COLO668 (cell line): ENCODE results near the gene ABHD12.
"Not testable (repeated sequence)": the region's sequence is repeated elsewhere in the genome, so short reads cannot be mapped to it uniquely, and the experiment has no call there.

ENCODE experiments used
- DNase-seq: peaks from one replicate; lab custom pipeline; 2025; ENCODE audit not compliant: unreplicated experiment; lab: John Stamatoyannopoulos, UW

The ABHD12 gene

DNA sequence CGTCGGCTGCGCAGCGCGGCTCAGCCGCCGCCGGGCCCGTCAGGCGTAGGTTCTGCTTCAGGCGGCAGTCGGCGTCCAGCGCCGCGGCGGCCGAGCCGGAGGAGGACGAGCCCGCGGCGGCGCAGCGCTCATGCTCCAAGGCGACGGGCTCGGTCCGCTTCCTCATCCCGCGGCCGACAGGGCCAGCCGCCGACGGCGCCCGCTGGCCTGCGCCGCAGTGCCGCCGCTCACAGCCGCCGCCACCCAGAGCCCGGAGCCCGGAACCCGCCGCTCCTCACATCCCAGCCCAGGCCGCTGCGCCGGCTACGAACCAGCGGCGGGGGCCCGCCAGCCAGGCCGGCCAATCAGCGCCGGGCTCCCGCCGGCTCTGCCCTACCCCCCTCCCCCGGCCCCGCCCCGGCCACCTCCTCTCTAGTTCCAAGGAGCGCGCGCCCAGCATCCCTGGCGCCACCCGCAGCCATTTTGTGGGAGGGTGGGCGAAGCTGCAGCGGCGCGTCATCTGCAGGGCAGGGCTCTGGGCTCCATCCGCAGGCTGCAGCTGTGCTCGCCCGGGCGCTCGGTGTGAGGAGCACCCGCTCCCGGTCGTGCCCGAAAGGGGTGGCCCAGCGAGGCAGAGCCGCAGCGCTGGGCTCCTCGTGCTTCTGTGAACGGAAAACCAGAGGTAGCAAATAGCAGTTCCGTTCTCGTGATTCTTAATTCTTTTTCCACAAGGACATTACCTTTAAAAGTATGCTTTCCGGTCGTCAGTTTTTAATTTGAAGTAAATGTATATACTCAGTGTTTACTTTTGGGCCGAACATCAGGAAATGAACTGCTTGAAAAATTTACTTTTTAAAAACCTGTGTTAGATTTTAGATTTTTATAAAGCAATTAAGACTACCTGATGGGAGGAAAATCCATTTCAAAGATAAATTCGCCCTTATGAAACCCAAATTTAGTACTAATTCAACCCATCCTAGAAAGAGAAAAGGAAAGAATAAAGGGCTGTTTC lies at the start of gene ABHD12:
Gene ABHD12 (minus strand): TSS at position 298 of the 991 bp plus-strand sequence. CDS start 132 bp downstream, at position 166.
- DNase-seq, result peak; percentile 99

DNA sequence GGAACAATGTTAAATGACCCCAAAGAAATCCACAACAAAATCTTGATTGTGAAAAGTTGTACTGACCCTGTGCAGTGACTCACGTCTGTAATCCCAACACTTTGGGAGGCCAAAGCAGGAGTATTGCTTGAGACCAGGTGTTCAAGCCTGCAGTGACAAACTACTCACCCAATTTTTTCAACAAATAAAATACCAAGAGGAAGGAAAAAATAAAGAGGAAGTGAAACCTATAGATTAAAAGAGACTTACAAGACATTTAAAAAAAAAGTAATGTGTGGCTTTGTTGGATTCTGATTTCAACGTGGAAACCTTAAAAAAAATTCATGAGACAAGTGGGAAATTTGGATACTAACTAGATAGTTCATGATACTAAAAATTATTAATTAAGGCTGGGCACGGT lies 48.7 kb upstream of the ABHD12 start:
- DNase-seq, result no peak

DNA sequence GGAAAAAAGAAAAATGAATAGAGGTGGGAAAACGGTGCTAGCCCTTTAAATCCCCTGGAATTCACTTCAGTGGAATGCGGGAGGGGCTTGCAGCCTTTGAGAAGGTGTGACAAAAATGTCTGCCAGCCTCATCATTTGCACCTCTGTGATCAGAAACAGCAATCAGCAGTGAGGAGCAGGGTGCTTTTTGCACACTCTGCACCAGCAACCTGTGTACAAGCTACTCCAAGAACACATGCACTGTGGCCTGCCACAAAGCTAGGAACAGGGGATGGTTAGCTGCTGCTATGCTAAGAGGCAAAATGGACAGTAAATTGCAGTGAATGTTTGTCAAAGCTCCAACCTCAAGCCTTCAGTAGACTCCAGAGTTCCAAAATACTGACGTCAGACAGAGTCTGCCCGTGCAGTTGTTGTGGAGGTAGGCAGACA lies 46.5 kb upstream of the ABHD12 start:
- DNase-seq, result no peak

DNA sequence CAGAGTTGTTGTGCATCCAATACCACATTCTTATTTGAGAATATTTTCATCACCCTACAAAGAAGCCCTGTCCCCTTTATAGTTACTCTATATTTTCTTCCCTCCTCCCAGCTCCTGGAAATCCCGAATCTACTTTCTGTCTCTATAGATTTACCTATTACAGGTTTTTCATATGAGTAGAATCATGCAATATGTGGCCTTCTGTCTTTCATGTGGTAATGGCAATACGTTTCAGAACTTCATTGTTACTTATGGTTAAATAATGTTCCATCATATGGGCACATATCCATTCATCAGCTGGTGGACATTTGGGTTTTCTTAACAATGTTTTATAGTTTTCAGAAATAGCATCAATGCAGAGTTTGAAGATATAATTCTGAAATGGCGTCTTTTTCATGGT lies 33.9 kb upstream of the ABHD12 start:
- no peak for DNase-seq

DNA sequence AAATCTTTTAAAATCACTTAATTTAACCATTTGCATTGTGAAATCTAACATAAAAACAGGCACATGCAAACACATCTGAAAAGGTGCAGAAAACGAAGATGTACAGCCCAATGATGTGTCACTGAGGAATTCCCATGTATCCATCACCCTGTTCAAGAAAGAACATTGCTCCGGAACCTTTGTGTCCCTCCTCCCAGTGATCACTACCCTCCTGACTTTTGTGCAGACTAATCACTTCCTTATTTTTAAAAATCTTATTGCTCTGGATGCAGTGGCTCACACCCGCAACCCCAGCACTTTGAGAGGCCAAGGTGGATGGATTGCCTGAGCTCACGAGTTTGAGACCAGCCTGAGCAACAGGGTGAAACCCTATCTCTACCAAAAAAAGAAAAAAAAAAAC lies 31.4 kb upstream of the ABHD12 start:
- no peak for DNase-seq

DNA sequence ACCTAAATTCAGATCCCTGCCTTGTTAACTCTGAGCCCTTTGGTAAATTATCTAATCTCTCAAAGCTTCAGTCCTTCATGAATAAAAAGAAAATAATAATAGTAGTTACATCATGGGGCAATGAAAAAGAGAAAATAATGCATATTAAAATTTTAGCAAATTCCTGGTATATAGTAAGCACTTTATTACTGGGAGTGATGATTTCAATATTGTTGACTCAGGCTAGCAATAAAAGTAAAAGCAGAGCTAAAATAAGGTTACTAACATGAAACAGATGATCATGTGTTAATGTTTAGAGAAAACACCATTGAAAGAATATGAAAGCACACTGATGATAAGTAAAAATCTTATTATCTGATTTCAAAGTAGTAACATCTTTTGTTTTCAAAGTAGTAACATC lies 30.5 kb upstream of the ABHD12 start:
- DNase-seq, result no peak

DNA sequence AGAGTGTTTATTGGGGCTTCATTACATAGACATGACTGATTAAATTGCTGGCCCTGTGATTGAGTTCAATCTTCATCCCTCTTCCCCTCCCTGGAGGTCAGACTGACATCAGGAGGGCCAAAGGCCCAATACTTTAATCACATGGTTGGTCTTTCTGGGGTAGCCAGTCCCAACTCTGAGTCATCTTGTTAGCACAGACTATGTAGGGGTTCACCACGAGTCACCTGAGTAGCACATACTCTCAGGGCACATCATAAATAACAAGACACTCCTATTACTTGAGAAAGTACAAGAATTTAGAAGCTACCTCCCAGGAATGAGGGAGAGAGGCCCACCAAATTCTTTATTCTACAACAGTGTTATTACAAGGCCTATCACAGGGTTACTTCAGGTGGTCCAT lies 28.1 kb upstream of the ABHD12 start:
- no peak for DNase-seq

DNA sequence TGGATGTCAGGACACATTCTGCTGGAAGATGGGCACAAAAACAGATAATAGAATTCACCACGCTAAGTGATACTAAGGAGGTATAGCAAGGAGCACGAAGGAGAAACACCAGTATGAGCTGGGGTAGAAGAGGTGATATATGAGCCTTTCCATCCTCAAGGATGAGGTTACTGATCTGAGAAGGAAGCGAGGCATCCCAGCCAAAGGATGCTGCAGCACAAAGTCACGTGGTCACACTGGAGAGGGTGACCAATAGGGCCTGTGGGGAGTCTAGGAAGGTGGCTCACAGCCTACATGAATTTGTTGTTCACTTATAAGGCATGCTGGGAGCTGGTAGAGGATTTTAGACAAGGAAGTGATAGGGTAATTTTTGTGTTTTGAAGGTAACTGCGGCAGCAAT lies 18.3 kb upstream of the ABHD12 start:
- DNase-seq, result no peak

DNA sequence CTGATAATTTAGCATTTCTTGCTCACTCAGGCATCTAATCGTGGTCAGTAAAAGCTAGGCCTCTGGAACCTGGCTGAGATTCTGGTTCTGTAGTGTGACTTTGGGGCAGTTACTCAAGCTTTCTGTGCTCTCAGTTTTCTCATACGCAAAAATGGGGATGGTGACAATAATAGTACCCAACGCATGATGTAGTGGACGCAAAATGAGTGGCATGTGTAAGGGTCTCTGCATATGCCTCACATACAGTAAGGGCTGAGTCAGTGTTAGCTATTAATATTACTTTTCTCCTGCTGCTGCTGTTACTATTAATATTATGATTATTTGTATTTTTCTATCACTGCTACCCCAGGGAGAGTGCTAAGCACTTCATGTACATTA lies 17.5 kb upstream of the ABHD12 start:
- no peak for DNase-seq

DNA sequence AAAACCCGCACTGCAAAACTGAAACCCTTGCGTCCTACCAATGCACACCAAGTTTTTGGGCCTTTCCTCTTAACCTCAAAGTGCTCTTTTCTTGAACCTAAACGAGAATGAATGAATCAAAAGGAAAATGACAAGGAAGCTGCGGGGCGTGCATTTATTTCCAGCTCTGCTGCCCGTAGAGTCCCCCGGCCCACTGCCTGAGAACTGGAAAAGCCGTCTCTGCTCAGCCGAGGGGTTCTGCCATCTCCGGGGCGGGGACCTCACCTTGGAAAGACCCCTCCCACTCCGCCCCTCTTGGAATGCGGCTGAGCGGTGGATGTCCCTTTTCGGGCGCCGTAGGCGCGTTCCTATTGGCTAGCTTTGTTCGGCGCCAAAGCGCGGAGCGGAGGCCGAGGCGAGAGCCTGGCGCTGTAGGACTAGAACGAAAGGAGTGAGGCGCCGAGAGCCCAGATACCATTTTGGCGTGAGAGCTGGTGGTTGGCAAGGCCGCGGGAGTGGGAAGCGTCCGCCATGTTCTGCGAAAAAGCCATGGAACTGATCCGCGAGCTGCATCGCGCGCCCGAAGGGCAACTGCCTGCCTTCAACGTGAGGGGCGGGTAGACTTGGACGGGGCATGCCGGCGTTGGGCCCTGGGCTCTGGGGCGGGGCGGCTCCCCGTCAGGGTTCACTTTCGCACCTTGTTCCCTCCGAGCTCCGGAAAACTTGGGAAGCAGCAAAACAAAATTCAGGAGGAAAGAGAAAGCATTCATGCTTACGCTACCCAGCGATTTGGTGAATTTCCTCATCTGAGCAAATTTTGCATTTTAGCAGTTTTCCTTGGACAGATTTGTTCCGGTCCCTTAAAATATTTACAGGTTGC lies 16.9 kb upstream of the ABHD12 start, which contains the start of gene GINS1:
Gene GINS1 (plus strand): TSS at position 363 of the 859 bp plus-strand sequence. CDS start 148 bp downstream, at position 511.
- DNase-seq, result peak; percentile 96

DNA sequence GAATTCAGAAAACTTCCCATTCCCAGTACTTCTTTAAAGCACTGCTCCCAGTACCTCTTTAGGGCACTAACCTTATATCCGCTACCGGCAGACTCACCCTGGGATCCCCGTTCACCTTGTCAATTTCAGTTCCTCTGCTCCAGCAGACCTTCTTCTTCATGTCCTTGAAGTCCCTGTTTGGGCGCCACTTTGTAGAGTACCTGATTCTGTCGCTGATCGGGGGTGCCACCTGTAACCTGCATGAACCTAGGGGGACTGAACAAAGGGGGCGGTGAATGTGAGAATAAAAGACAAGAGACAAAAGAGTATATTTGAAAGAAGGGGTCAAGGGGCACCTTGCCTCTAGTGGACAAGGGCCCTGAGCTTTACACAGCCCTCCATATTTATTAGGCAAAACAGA lies 11.9 kb upstream of the ABHD12 start:
- no peak for DNase-seq

DNA sequence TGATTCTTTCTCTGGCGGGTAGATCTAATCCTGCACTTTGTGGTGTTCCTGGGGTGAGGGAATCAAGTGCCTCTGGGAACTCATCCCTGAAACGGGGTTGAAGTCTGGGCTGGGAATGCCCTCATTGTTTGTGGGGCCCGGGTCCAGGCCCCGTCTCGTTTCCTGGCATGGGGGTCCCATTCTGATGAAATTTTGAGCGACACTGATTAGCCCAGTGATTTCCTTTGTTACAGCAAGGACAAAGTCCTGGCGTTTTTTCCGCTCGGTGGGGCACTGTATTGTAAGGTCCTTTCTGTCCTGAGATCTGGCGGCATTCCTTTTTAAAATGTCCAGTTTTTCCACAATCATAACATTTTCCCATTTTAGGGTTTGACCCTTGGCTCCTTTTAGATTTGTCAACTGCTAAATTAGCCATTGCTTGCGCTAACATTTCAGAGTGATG lies 9.7 kb upstream of the ABHD12 start:
- DNase-seq, result not testable (repeated sequence)

DNA sequence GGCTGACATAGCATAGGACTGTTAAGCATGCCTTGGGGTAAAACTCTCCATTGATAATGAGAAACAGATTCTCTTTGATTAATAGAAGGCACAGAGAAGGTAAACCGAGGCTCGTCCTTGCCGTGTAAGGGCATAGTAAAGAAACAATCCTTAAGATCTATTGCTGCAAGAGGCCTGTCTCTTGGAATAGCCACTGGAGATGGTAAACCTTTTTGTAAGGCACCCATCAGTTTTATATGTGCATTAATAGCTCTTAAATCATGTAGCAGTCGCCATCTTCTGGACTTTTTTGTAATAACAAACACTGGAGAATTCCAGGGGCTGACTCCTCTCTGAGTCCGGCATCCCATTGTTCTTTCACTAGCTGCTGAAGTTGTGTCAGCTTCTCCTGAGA lies 8.4 kb upstream of the ABHD12 start:
- peak; percentile 43 for DNase-seq

DNA sequence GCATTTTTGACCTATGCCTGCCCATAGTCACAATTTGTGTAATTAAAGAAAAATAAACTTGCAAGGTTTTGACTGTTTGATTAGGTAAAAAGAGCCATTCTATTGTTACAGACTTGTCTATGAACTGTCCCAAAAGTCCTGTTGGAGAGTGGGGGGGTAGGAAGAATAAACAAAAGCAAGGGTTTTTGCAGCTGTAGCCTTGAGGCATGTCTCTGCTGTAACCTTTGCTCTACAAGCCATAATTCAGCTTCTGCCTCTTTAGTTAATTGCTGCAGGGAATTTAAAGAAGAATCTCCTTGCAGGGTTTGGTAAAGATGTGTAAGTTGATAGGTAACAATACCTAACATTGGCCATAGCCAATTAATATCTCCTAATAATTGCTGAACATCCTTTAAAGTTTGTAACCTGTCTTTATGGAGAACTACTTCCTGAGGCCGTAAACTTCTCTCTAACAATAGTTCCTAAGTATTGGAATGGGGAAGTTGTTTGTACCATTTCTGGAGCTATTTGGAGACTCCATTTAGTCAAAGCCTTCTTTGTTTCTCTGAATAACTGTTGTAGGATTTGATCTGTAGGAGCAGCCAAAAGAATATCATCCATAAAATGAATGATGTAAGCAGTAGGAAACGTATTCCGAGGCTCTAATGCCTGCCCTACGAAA lies 7.9 kb upstream of the ABHD12 start:
- no peak for DNase-seq

DNA sequence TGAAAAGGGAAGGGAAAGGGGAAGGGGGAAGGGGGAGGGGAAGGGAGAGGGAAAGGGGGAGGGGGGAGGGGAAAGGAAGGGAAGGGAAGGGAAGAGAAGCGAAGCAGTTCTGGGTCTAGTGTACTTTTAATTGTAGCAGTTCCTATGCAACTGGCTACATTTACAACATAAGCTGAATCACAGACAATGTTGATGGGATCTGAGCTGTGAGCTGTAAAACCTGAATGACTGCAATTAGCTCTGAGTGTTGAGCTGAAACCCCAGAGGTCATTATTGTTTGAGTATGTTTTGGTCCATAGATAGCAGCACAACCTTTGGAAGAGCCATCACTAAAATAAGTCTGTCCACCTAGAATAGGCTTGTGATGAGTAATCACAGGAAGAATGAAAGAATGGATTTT lies 7.2 kb upstream of the ABHD12 start:
- no peak for DNase-seq

DNA sequence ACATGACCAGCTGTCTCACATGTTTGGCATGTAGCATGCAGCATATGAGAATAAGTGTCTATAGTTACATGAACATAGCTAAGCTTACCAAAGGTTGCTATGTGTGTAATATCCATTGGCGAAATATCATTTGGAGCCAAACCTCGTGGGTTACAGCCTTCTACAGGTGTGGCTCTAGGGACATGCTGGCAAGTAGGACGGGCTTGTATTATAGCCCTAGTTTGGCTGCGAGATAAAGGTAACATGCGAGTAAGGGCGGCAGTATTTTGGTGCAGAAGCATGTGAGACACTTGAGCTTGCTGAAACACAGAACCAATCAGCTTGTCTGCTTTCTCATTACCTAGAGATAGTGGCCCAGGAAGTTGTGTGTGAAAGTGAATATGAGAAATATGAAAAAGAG lies 6.5 kb upstream of the ABHD12 start:
- no peak for DNase-seq

DNA sequence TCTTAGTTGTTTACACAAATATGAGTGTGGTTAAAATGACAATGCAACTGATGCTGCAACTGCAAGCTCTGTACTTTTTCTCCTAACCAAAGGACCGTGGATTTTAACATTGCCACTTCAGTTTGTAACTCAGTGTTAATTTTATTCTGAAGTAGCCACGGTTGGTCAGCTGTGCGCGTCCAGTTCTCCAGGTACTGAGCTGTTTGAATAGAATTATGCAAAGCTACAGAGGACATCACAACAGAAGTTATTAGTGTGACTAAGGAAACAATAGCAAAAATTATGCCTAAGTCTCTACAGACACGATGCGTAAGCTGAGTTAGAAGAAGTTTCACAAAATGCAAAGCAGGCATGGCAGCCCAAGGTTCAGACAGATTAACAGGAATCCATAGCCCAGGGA lies 4.4 kb upstream of the ABHD12 start:
- DNase-seq, result no peak

DNA sequence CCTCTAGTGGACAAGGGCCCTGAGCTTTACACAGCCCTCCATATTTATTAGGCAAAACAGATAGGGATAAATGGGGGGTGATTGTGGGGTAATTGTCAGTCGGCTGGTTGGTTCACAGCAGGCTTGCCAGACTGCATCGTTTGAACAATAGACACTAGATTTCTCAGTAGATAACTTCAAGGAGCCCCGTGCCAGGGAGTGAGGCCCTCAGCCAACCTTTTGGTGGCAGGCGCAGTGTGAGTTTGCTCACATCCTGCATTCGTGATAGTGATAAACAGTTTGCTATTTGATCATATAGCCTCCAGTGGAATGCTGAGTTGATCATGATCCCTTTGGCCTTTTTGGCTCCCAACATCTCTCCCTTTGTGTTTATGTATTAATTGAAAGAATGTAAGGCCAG lies 3.6 kb upstream of the ABHD12 start:
- no peak for DNase-seq

DNA sequence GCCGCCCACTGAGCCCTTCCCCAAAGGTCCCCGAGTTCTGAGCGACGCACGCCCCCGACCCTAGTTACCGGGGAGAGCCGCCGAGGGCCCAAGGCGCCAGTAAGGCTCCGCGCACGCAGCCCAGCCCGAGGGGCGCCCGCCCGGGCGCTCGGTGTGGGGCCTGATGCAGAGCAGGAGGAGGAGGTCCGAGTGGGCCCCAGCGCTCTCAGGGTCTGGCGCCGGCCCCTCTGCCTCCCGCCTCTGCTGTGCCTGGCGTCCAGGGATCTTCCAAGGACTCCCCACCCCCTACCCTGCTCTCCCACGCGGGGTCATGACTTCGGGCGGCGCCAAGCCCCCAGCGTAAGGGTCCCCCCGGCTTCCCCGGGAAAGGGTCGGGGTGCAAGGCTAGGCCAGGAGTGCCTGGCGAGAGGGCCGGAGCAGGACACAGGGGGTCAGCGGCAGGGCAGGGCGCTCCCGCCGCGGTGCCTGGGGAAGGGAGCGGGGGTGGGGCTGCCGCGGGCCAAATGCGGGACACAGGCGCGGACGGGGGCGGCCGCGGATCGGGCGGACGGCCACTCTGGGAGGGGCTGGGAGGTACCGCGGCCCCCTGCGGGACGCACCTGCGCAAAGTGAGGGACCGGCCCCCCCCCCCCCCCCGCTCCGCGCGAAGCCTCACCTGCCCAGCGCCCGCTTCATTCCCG lies 637 bp downstream of the ABHD12 start:
- DNase-seq, result peak; percentile 53

DNA sequence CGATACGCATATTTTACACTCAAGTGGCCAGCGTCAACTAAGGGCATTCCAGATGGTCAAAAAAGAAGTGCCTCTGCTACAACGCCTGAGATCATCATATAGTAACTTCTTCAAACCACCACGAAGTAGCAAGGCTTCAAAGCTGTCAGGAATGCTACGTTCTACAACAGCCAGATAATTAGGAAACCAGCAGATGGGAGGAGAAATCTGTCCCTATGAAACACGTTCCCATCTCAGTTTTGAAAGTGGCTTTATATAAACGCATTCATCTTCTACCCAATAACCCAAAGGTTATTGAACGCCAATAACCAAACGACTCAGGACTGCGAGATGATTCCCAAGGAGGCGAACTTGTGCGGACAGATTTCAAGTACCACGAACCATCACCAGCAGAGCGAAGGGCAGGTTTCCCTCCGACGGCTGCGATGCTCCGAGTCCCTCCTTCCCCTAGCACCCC lies 1.2 kb downstream of the ABHD12 start:
- DNase-seq, result no peak
